GM12892 (cell line): ENCODE measurements around the gene ZNFX1.

Experiments
- DNase-seq: peaks from one replicate; pipeline ENCODE4 v3.0.0; 2011; ENCODE audit not compliant: insufficient read length
- FAIRE-seq: peaks from 2 replicates; lab custom pipeline; 2011; peaks lifted over from hg19 to GRCh38; lab: Jason Lieb, UNC
- POLR2A ChIP-seq: IDR thresholded peaks from 2 replicates; pipeline ENCODE4 v1.6.1; 2011; ENCODE audit warnings: low read depth, low read length, control low read depth
- POLR2AphosphoS5 ChIP-seq: IDR thresholded peaks from 2 replicates; pipeline ENCODE4 v1.6.1; 2011; ENCODE audit warnings: low read depth, low read length, control low read depth
- TAF1 ChIP-seq: IDR thresholded peaks from 2 replicates; pipeline ENCODE4 v1.6.1; 2011; ENCODE audit warnings: low read depth, mild to moderate bottlenecking, control low read depth, low read length, borderline replicate concordance

ZNFX1 gene

GRCh38 chr20:49276161-49276960 is 1.5 kb downstream of the ZNFX1 start:
- TF ChIP-seq TAF1, result no peak
- peak; percentile 23 for DNase-seq
- FAIRE-seq, result peak; percentile 66

DNA sequence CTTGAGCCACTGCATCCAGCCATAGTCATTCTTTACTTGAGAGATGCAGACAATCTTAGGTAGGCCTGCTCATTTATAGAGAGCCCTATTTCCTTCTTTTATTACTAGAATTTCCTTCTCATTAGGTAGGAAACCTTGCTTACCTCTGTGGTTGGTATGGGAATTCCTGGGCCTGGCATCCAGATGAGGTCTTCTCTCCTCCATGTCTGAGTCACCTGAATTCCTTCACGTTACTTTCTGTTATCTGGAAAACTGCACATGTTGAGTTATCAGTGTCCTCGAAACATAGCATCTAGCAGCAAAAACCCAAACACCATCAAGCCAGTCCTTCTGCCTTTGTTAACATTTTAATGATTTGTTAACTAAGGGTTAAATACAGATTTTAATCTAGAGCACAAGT is 2.2 kb downstream of the ZNFX1 start:
- no peak for DNase-seq
- TF ChIP-seq TAF1 (no peak), POLR2A (no peak), POLR2AphosphoS5 (no peak)
- FAIRE-seq, result no peak

GRCh38 chr20:49275216-49275615 is 2.6 kb downstream of the ZNFX1 start:
- TF ChIP-seq POLR2AphosphoS5 (no peak), TAF1 (no peak)
- no peak for DNase-seq
- no peak for FAIRE-seq

- no peak for TF ChIP-seq TAF1
- DNase-seq (no peak), FAIRE-seq (no peak)
Measured at GRCh38 chr20:49273696-49274277, 4.1 kb downstream of the ZNFX1 start.

DNA sequence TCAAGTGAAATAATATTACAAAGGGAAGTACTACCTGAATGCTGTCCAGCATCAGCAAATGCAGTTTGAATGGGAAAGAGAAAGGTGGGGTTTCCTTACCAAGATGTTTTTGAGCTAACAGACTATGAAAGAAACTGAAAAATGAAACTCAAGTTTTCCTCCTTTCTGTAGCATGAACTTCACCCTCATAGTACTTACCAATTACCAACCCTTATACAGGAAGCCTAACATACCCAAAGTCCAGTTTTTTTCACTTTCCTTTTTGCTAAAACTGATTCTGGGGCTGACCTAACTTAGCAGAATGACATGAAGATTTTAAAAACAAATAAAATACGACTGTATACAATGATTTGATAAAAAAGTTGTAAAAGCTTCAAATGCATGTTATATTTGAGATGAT is 5.2 kb downstream of the ZNFX1 start:
- no peak for TF ChIP-seq POLR2A
- no peak for TF ChIP-seq TAF1
- TF ChIP-seq POLR2AphosphoS5, result no peak
- peak; percentile 40 for FAIRE-seq

GRCh38 chr20:49270736-49271135 is 7.1 kb downstream of the ZNFX1 start:
- no peak for DNase-seq
- no peak for FAIRE-seq
- TF ChIP-seq POLR2AphosphoS5 (no peak), POLR2A (no peak; the same call in 1 of the 2 replicates)

More for the DNA sequence above, 5.2 kb downstream of the ZNFX1 start:
- DNase-seq, result no peak

DNA sequence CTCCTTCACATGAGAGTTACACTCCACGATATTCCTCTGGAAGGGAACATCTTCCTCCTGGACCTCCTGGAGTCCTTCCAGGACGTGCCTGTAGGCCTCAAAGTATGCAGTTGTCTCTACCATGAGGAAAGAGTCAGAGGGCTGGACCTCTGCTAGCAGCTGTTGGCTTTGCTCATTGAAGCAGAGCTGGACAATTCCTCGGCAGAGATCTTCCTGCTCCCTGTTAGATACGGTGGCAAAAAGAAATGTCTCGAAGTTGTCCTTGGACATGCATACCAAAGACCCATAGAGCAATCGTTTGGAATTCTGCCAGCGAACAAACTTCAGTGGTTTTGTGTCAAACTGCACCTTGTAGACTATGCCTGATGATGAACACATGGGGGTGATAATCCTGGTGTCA is 7.7 kb downstream of the ZNFX1 start:
- DNase-seq (no peak), FAIRE-seq (no peak)

DNA sequence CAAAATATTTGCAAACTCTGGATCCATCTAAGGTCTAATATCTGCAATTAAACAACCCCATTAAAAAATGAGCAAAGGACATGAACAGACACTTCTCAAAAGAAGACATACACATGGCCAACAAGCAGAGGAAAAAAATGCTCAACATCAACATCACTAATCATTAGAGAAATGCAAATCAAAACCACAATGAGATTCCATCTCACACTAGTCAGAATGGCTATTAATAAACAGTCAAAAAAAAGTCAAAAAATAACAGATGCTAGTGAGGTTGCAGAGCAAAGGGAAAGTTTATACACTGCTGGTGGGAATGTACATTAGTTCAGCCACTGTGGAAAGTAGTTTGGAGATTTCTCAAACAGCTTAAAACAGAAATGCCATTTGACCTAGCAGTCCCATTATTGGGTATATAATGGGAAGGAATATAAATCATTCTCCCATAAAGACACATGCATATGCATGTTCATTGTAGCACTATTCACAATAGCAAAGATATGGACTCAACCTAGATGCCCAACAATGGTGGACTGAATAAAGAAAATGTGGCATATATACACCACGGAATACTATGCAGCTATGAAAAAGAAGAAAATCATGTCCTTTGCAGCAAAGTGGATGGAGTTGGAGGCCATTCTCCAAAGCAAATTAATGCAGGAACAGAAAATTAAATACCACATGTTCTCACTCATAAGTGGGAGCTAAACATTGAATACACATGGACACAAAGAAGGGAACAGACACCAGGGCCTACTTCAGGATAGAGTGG is 9.1 kb downstream of the ZNFX1 start:
- TF ChIP-seq POLR2AphosphoS5 (no peak), TAF1 (no peak), POLR2A (no peak)
- DNase-seq (no peak), FAIRE-seq (peak; percentile 86)

More for the DNA sequence above, 7.7 kb downstream of the ZNFX1 start:
- no peak for TF ChIP-seq TAF1
- TF ChIP-seq POLR2A, result no peak
- TF ChIP-seq POLR2AphosphoS5, result no peak

- no peak for TF ChIP-seq TAF1
- no peak for TF ChIP-seq POLR2A
- TF ChIP-seq POLR2AphosphoS5, result no peak
- DNase-seq (no peak), FAIRE-seq (peak; percentile 66)
Measured at GRCh38 chr20:49267327-49267726, 10.5 kb downstream of the ZNFX1 start.

GRCh38 chr20:49262444-49262843 is 15.4 kb downstream of the ZNFX1 start:
- DNase-seq (no peak), FAIRE-seq (no peak)
- TF ChIP-seq POLR2A (no peak), TAF1 (no peak), POLR2AphosphoS5 (no peak)

- FAIRE-seq (no peak), DNase-seq (no peak)
- TF ChIP-seq TAF1 (no peak), POLR2AphosphoS5 (no peak), POLR2A (no peak)
Measured at GRCh38 chr20:49261173-49261572, 16.7 kb downstream of the ZNFX1 start.
